Psoas muscle (tissue), 8 donors: ENCODE results near the gene SPECC1L. TPM values are rescaled to one million over a fixed set of nuclear protein-coding genes. Genes with fewer than 3 reads are reported as not detected.

Experiments used
- ATAC-seq, 4 donors: fragments of 200-7000 bp; cut with Tn5 transposase; one replicate each; pipeline ENCODE4 v1.9.1; 2020; ENCODE audit warnings: moderate library complexity in 3 of 4, mild to moderate bottlenecking in 2 of 4
- DNase-seq, 2 donors: peaks; one replicate each; pipeline ENCODE4 v3.0.0-alpha.2; 2020
- H3K27ac ChIP-seq: fragments of 200-600 bp; one replicate; pipeline ENCODE4 v1.8.0; 2022
- H3K27me3 ChIP-seq, 3 donors: fragments of 200-600 bp in 1 of 3; one replicate each; pipeline versions ENCODE4 v1.6.1 to v1.8.0; 2013 to 2022; ENCODE audit warnings: low read length in 2 of 3, mild to moderate bottlenecking in 2 of 3, moderate library complexity in 1 of 3; ENCODE audit not compliant: insufficient read depth in 3 of 3
- H3K36me3 ChIP-seq, 2 donors: fragments of 200-600 bp in 1 of 2; one replicate each; pipeline versions ENCODE4 v1.6.1 to v1.8.0; 2013 to 2022; ENCODE audit warnings: low read depth in 1 of 2, mild to moderate bottlenecking in 1 of 2, moderate library complexity in 1 of 2; ENCODE audit not compliant: insufficient read depth in 1 of 2
- H3K4me1 ChIP-seq: fragments of 200-600 bp; one replicate; pipeline ENCODE4 v1.8.0; 2022
- H3K4me3 ChIP-seq: fragments of 200-600 bp; one replicate; pipeline ENCODE4 v1.8.0; 2022; ENCODE audit warnings: mild to moderate bottlenecking
- H3K9me3 ChIP-seq: fragments of 200-600 bp; one replicate; pipeline ENCODE4 v1.8.0; 2022
- WGBS, 3 donors: extraction: QIAGEN DNeasy Blood & Tissue Kit; methylation state at CpG; one replicate each; pipeline versions ENCODE4 v1.1.6 to v1.1.7; 2013; 5-methylcytosine and 5-hydroxymethylcytosine counted together
- intact Hi-C, 2 donors: fragments of 100-400 bp; cut with DNase I; formaldehyde crosslinking; loops; one replicate each; pipeline versions ENCODE4 v1.11.0 to v1.14.2; 2022
- polyA plus RNA-seq, 3 donors: library from polyadenylated mRNA; stranded (reverse); fragments of 200-250 nt; gene quantifications; one replicate each; pipeline ENCODE4 v1.2.3, GENCODE V29; 2013
- total RNA-seq, 4 donors: library from RNA; stranded (reverse); fragmentation: NEBNext Ultra II Directional in 2 of 4; extraction: Animal tissue kit (Norgen Biotek cat#: 25700) in 2 of 4; gene quantifications; one replicate each; pipeline versions ENCODE4 v1.2.1 to v1.2.4, GENCODE V29; 2021 to 2023
- TF ChIP-seq, protein P1 (sequence below): fragments of 200-600 bp; IDR thresholded peaks from one replicate; pipeline ENCODE4 v1.8.0; 2022; ENCODE audit warnings: antibody characterized with exemption
- donor health status: healthy with polysubstance abuse.
- donor health status: DM: no; HTN: no; CAD: no; lungs with moderate emphysema.
- donor health status: Bipolar disorder and iron deficiency.
- donor health status: healthy.
- donor health status: DM: yes; HTN: yes; CAD: no.
- donor health status: DM: no; HTN: no; CAD: no.
- donor health status: DM: no; HTN: no; CAD: no.
- donor health status: DM: yes; HTN: yes; CAD: no.

Gene SPECC1L
- total and polyA plus RNA-seq, 7 donors: 6.8 to 29.9 (median 23.6) TPM

DNA sequence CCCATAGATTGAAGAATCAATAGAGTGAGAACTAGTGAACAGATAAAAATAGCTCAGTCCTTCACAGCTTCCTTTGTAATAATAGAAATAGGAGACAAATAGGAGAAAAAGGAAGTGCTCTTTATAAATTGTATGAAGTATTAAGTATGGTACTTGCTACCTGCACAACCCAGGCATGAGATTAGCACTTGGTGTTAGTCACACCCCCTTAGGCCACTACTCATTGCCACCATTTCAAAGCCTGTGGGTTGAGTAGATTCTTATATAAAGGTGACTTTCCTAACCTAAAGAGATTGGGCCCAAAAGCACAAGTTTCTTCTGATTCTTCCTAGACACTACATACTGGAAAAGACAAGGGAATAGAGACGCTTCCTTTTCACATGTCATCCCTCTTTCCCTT, 119.0 kb downstream of the SPECC1L start:
- ATAC-seq: no peak
- WGBS, 3 donors: 79 to 94% (median 92%) methylated on average over 1 of the region's 1 CpG
- peaks cover 43% of the 10 kb centered on the region for H3K4me1 ChIP-seq
- intact Hi-C loops: no loop called here
- H3K36me3 ChIP-seq: no peaks in the 10 kb centered on the region
- H3K27ac ChIP-seq: peak overlapping the region; percentile 54
- TF ChIP-seq, protein P1, sequence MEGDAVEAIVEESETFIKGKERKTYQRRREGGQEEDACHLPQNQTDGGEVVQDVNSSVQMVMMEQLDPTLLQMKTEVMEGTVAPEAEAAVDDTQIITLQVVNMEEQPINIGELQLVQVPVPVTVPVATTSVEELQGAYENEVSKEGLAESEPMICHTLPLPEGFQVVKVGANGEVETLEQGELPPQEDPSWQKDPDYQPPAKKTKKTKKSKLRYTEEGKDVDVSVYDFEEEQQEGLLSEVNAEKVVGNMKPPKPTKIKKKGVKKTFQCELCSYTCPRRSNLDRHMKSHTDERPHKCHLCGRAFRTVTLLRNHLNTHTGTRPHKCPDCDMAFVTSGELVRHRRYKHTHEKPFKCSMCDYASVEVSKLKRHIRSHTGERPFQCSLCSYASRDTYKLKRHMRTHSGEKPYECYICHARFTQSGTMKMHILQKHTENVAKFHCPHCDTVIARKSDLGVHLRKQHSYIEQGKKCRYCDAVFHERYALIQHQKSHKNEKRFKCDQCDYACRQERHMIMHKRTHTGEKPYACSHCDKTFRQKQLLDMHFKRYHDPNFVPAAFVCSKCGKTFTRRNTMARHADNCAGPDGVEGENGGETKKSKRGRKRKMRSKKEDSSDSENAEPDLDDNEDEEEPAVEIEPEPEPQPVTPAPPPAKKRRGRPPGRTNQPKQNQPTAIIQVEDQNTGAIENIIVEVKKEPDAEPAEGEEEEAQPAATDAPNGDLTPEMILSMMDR: no peak
- no peaks in the 10 kb centered on the region for H3K27me3 ChIP-seq
- no peak for DNase-seq
- H3K9me3 ChIP-seq: no peaks in the 10 kb centered on the region
- H3K4me3 ChIP-seq: no peak overlapping the region

DNA sequence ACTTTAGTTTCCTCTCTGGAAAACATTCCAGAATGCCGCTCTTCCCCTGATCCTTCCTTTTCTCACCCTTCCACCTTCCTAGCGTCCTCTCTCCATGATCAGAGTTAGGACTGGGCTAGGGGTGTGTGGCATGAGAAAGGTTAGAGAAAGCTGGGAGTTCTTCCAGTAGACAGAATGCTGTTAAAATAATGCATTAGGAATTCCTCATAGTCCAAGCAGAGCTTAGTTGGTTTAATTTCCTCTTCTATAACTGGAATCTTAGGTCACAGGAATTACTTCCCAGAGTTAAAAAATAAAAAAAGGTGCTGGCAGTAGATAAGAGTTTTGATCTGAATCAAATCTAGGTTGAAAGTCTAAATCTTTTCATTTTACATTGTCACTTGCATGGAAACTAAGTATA, 119.5 kb downstream of the SPECC1L start:
- H3K27me3 ChIP-seq: no peaks in the 10 kb centered on the region
- H3K27ac ChIP-seq: peak overlapping the region; percentile 54
- no peak overlapping the region for H3K4me3 ChIP-seq
- ATAC-seq (peak in 1 of 4 donors; percentile 15), DNase-seq (no peak)
- H3K9me3 ChIP-seq: no peaks in the 10 kb centered on the region
- H3K36me3 ChIP-seq: no peaks in the 10 kb centered on the region
- intact Hi-C loops: no loop called here
- TF ChIP-seq, protein P1: no peak
- 76 to 80% (median 77%) methylated on average over 2 of the region's 2 CpGs for WGBS, 3 donors
- H3K4me1 ChIP-seq: peaks cover 47% of the 10 kb centered on the region

GRCh38 chr22:24390576-24390975, 119.9 kb downstream of the SPECC1L start:
- H3K27ac ChIP-seq: peak overlapping the region; percentile 59
- DNase-seq (peak; percentile 46 to 70), ATAC-seq (peak; percentile 28 to 80 (median 71))
- 37 to 47% (median 47%) methylated on average over 7 of the region's 7 CpGs for WGBS, 3 donors
- H3K4me1 ChIP-seq: peaks cover 47% of the 10 kb centered on the region
- H3K9me3 ChIP-seq: no peaks in the 10 kb centered on the region
- peaks cover 0 to 2% of the 10 kb centered on the region in 2 donors for H3K36me3 ChIP-seq
- TF ChIP-seq, protein P1: no peak
- intact Hi-C loops: no loop called here
- no peaks in the 10 kb centered on the region for H3K27me3 ChIP-seq
- no peak overlapping the region for H3K4me3 ChIP-seq

DNA sequence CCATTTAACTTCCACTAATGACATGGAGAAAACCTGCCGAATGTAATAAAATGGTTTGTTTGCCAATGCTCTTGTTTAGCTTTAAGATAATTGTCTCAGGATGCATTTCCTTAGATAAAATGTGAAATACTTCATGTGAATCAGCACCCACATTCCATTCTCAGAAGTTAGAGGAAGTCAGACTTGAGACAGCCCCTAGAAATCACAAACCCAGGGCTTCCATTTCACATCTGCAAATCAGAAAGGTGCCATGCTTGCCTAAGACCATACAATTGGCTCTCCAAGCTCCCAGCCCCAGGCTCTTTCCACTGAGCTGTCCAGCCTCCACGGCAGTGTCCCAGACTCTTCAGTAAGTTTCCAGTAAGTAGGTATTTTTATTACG, 121.2 kb downstream of the SPECC1L start:
- Histone ChIP-seq H3K4me1 (peaks cover 47% of the 10 kb centered on the region), H3K36me3 (peaks cover 0 to 14% of the 10 kb centered on the region in 2 donors), H3K4me3 (no peak overlapping the region), H3K27ac (no peak overlapping the region), H3K27me3 (no peaks in the 10 kb centered on the region), H3K9me3 (no peaks in the 10 kb centered on the region)
- ATAC-seq (no peak), DNase-seq (no peak)
- 68 to 86% (median 84%) methylated on average over 3 of the region's 3 CpGs for WGBS, 3 donors
- intact Hi-C loops: no loop called here
- TF ChIP-seq, protein P1: no peak

DNA sequence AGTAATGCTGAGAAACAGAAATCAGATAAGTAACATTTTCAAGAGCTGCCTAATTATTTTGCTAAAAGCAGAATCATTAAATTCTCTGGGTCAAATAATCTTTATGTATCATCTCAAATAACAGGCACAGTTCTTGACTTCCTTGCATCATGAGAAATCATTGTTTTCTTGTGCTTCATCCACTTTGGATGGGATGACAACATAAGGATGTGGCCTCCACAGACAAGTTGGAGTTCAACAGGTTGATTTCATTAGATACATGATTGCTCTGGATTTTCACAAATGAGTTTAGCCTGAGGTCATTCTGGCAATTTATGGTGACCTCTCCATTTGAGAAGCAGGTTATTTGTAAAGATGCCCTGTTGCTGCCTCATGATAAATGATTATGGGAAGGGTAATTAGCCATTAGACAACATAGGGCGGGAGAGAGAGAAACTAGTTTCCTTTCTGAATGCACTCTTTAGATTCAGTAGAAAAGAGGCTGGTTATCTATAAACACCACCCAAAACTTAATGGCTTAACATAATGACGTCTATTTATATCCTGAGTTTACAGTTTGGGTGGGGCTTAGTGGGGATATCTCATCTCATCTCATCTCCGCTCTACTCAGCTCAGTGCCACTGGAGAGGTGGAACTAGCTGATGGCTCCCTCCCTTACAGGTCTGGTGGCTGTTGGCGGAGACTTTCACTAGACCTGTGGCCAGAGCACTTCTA, 121.7 kb downstream of the SPECC1L start:
- no peak overlapping the region for H3K4me3 ChIP-seq
- peaks cover 0 to 19% of the 10 kb centered on the region in 2 donors for H3K36me3 ChIP-seq
- 65 to 88% (median 72%) methylated on average over 4 of the region's 4 CpGs for WGBS, 3 donors
- H3K27ac ChIP-seq: no peak overlapping the region
- DNase-seq (no peak), ATAC-seq (no peak)
- no peaks in the 10 kb centered on the region for H3K9me3 ChIP-seq
- intact Hi-C loops: no loop called here
- TF ChIP-seq, protein P1: no peak
- no peaks in the 10 kb centered on the region for H3K27me3 ChIP-seq
- H3K4me1 ChIP-seq: peaks cover 52% of the 10 kb centered on the region
